ENCODE results near the gene MFAP5.
A peak's percentile ranks its signal among the peaks of the same experiment; 100 is the strongest.
"Not testable (repeated sequence)": the region's sequence is repeated elsewhere in the genome, so short reads cannot be mapped to it uniquely, and the experiment has no call there.

The MFAP5 gene

DNA sequence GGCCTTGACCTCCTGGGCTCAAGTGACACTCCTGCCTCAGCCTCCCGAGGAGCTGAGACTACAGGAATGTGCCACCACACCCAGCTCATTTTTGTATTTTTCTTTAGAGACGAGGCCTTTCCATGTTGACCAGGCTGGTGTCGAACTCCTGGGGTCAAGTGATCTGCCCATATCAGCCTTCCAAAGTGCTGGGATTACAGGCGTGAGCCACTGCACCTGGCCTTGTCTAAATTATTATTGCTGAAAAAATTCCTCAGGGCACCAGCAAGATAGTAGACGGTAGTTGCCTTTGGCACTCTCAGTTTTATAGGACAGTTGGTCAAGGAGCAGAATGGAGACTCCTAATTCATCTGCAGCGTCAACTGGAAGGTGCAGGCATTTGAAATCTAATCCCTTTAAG, 47.4 kb downstream of the MFAP5 start:
- TF ChIP-seq BACH2 (CRISPR knock-in tag; IDR thresholded peaks at IDR 0.05; ENCODE audit: borderline replicate concordance): no peak
- TF ChIP-seq ZNF565 (CRISPR knock-in tag; conservative IDR thresholded peaks at IDR 0.05; ENCODE audit: low read depth): no peak
- no peak for TF ChIP-seq ZFP30 (CRISPR knock-in tag; IDR thresholded peaks at IDR 0.05)
- TF ChIP-seq ESRRG (CRISPR knock-in tag; IDR thresholded peaks at IDR 0.05): no peak
- TF ChIP-seq ZFP3 (CRISPR knock-in tag; IDR thresholded peaks at IDR 0.05): no peak
- TF ChIP-seq, protein P1, sequence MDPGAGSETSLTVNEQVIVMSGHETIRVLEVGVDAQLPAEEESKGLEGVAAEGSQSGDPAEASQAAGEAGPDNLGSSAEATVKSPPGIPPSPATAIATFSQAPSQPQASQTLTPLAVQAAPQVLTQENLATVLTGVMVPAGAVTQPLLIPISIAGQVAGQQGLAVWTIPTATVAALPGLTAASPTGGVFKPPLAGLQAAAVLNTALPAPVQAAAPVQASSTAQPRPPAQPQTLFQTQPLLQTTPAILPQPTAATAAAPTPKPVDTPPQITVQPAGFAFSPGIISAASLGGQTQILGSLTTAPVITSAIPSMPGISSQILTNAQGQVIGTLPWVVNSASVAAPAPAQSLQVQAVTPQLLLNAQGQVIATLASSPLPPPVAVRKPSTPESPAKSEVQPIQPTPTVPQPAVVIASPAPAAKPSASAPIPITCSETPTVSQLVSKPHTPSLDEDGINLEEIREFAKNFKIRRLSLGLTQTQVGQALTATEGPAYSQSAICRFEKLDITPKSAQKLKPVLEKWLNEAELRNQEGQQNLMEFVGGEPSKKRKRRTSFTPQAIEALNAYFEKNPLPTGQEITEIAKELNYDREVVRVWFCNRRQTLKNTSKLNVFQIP (CRISPR knock-in tag; IDR thresholded peaks at IDR 0.05; ENCODE audit: borderline replicate concordance, low read depth): no peak
- no peak for TF ChIP-seq RARB (CRISPR knock-in tag; IDR thresholded peaks at IDR 0.05)
- TF ChIP-seq TCF4 (CRISPR knock-in tag; IDR thresholded peaks at IDR 0.05; ENCODE audit: borderline replicate concordance): no peak
- ATAC-seq: no peak

DNA sequence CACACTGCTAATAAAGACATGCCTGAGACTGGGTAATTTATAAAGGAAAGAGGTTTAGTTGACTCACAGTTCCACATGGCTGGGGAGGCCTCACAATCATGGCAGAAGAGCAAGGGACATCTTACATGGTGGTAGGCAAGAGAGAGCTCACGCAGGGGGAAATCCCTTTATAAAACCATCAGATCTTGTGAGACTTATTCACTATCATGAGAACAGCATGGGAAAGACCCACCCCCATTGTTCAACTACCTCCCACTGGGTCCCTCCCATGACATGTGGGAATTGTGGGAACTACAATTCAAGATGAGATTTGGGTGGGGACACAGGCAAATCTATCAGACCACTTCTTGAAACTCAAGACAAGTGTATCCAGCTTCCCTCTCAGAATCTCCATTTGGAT, 48.7 kb downstream of the MFAP5 start:
- not testable (repeated sequence) for ATAC-seq

DNA sequence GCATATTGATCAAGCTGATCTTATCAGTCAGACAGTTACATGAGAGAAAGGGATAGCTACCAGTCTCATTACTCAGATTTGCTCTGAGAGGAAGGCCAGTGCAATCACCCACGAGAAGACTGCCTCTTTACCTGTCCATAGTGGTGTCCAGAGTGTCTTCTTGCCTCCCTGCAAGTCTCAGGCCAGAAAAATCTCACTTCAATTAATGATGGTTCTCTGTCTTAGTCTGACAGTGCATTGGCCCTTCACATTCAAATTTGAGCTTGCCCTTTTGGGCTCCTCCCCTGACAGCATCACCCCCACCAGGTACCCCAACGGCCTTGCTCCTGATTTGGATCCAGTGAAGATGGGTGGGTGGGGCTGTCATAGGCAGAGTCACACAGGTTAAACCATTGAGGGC, 50.0 kb downstream of the MFAP5 start, which contains the start of gene AICDA:
AICDA (minus strand) TSS at position 231 of the 400 bp plus-strand sequence; CDS start at position 139, 92 bp downstream.
- ATAC-seq: no peak
- TF ChIP-seq ESRRG (CRISPR knock-in tag; IDR thresholded peaks at IDR 0.05) (no peak), PPARA (CRISPR knock-in tag; IDR thresholded peaks at IDR 0.05; ENCODE audit: borderline replicate concordance) (no peak), CSDC2 (CRISPR knock-in tag; IDR thresholded peaks at IDR 0.05) (no peak), TCF4 (CRISPR knock-in tag; IDR thresholded peaks at IDR 0.05; ENCODE audit: borderline replicate concordance) (no peak)

DNA sequence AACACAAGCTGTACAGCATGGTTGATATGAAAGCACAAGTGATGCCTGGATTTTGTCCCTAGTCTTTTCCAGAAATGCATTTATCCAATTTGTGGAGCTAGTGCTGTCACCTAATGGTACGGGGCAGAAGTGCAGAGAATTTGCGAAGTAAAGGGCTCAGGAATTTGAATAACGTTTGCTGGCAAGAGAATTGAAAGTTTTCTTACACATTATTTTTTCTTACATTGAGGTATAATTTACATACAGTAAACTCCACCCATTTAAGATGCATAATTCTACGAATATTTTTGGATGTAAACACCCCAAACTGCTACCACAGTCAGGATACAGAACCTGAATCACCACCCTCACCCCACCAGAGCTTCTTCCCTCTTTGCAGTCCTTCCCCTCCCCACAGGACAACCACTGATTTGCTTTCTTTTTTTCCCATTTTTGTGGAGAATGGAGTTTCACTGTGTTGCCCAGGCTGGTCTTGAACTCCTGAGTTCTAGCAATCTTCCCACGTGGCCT, 53.5 kb downstream of the MFAP5 start:
- TF ChIP-seq ZC3H10 (CRISPR knock-in tag; IDR thresholded peaks at IDR 0.05) (no peak), RARB (CRISPR knock-in tag; IDR thresholded peaks at IDR 0.05) (no peak), ZNF565 (CRISPR knock-in tag; conservative IDR thresholded peaks at IDR 0.05; ENCODE audit: low read depth) (no peak), ESRRG (CRISPR knock-in tag; IDR thresholded peaks at IDR 0.05) (no peak), BACH2 (CRISPR knock-in tag; IDR thresholded peaks at IDR 0.05; ENCODE audit: borderline replicate concordance) (no peak)
- TF ChIP-seq, protein P2, sequence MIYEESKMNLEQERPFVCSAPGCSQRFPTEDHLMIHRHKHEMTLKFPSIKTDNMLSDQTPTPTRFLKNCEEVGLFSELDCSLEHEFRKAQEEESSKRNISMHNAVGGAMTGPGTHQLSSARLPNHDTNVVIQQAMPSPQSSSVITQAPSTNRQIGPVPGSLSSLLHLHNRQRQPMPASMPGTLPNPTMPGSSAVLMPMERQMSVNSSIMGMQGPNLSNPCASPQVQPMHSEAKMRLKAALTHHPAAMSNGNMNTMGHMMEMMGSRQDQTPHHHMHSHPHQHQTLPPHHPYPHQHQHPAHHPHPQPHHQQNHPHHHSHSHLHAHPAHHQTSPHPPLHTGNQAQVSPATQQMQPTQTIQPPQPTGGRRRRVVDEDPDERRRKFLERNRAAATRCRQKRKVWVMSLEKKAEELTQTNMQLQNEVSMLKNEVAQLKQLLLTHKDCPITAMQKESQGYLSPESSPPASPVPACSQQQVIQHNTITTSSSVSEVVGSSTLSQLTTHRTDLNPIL (CRISPR knock-in tag; IDR thresholded peaks at IDR 0.05; ENCODE audit: low read depth): no peak

DNA sequence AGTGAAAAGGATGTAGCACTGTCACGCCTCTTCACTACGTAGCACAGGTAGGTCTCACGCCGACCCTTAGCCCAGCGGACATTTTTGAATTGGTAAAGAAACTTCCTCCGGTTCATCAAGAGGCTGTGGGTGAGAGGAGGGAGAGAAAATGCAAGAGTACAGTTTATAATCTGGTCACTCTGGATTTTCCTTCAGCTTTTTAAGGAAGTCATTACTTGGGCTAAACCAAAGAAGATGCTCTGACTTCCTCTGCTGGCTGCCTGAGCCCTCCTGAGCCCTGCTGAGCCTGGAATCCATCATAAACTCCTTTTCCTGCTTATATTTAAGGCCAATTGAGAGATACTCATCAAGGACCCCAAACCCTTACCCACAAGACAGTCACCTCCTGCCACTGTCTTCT, 55.7 kb downstream of the MFAP5 start:
- TF ChIP-seq ZFP30 (CRISPR knock-in tag; IDR thresholded peaks at IDR 0.05) (no peak), ISL1 (CRISPR knock-in tag; IDR thresholded peaks at IDR 0.05) (no peak), ZNF8 (CRISPR knock-in tag; IDR thresholded peaks at IDR 0.05) (no peak)
- ATAC-seq: no peak

More for the DNA sequence above, 53.5 kb downstream of the MFAP5 start:
- peak; percentile 90 for ATAC-seq

DNA sequence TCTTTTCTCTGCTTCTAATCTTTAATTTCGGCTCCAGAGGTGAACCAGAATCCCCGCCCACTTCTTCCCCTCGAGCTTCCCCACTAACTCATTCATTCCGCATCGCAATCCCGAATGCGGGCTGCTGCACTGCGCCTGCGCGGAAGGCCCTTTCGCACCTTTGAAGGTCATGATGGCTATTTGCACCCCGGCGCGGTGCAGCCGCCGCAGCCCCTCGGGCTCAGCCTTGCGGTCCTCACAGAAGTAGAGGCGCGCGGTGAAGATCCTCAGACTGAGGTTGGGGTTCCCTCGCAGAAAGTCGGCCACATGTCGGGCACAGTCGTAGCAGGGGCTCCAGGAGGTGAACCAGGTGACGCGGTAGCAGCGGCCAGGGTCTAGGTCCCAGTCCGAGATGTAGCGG, 57.6 kb downstream of the MFAP5 start:
- TF ChIP-seq TCF4 (CRISPR knock-in tag; IDR thresholded peaks at IDR 0.05; ENCODE audit: borderline replicate concordance) (no peak), PPARA (CRISPR knock-in tag; IDR thresholded peaks at IDR 0.05; ENCODE audit: borderline replicate concordance) (no peak), OSR1 (CRISPR knock-in tag; IDR thresholded peaks at IDR 0.05) (no peak), ZFP30 (CRISPR knock-in tag; IDR thresholded peaks at IDR 0.05) (no peak), ZNF8 (CRISPR knock-in tag; IDR thresholded peaks at IDR 0.05) (no peak), TOX (CRISPR knock-in tag; IDR thresholded peaks at IDR 0.05; ENCODE audit: borderline replicate concordance) (no peak)
- TF ChIP-seq, protein P3, sequence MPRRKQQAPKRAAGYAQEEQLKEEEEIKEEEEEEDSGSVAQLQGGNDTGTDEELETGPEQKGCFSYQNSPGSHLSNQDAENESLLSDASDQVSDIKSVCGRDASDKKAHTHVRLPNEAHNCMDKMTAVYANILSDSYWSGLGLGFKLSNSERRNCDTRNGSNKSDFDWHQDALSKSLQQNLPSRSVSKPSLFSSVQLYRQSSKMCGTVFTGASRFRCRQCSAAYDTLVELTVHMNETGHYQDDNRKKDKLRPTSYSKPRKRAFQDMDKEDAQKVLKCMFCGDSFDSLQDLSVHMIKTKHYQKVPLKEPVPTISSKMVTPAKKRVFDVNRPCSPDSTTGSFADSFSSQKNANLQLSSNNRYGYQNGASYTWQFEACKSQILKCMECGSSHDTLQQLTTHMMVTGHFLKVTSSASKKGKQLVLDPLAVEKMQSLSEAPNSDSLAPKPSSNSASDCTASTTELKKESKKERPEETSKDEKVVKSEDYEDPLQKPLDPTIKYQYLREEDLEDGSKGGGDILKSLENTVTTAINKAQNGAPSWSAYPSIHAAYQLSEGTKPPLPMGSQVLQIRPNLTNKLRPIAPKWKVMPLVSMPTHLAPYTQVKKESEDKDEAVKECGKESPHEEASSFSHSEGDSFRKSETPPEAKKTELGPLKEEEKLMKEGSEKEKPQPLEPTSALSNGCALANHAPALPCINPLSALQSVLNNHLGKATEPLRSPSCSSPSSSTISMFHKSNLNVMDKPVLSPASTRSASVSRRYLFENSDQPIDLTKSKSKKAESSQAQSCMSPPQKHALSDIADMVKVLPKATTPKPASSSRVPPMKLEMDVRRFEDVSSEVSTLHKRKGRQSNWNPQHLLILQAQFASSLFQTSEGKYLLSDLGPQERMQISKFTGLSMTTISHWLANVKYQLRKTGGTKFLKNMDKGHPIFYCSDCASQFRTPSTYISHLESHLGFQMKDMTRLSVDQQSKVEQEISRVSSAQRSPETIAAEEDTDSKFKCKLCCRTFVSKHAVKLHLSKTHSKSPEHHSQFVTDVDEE (CRISPR knock-in tag; IDR thresholded peaks at IDR 0.05): no peak
- TF ChIP-seq, protein P2 (CRISPR knock-in tag; IDR thresholded peaks at IDR 0.05; ENCODE audit: low read depth): no peak
- no peak for ATAC-seq

Measured in SK-N-SH treated with all-trans-retinoic acid at 6 μM for 48 hours (cell line).